Right lobe of liver (tissue), 4 donors: ENCODE measurements around the gene HERPUD2.

Source experiments
- CTCF ChIP-seq, 4 donors: fragments of 200-600 bp in 3 of 4; fragments of 450-650 bp in 1 of 4; IDR thresholded peaks; one replicate each; pipeline versions ENCODE4 v1.5.1 to v1.8.0; 2016 to 2022; ENCODE audit warnings: antibody characterized with exemption in 4 of 4, mild to moderate bottlenecking in 2 of 4
- POLR2A ChIP-seq: fragments of 450-650 bp; IDR thresholded peaks from one replicate; pipeline ENCODE4 v1.6.1; 2017; ENCODE audit warnings: antibody characterized with exemption, mild to moderate bottlenecking
- donor health status: DM: no; HTN: no; CAD: no.
- donor health status: DM: no; HTN: no; CAD: no.
- donor health status: DM: no; HTN: yes; CAD: no.

- TF ChIP-seq CTCF (IDR thresholded peaks at IDR 0.05) (no peak), POLR2A (no peak)
Observed at GRCh38 chr7:35596061-35596460, 98.9 kb downstream of the HERPUD2 start.
